Colon (tissue), 2 donors: ENCODE data around the gene AGAP1.

Experiments used
- FAIRE-seq: peaks from 2 replicates; lab custom pipeline; 2012; peaks lifted over from hg19 to GRCh38; lab: Jason Lieb, UNC
- donor health status: control.
- donor health status: control.

The AGAP1 gene

DNA sequence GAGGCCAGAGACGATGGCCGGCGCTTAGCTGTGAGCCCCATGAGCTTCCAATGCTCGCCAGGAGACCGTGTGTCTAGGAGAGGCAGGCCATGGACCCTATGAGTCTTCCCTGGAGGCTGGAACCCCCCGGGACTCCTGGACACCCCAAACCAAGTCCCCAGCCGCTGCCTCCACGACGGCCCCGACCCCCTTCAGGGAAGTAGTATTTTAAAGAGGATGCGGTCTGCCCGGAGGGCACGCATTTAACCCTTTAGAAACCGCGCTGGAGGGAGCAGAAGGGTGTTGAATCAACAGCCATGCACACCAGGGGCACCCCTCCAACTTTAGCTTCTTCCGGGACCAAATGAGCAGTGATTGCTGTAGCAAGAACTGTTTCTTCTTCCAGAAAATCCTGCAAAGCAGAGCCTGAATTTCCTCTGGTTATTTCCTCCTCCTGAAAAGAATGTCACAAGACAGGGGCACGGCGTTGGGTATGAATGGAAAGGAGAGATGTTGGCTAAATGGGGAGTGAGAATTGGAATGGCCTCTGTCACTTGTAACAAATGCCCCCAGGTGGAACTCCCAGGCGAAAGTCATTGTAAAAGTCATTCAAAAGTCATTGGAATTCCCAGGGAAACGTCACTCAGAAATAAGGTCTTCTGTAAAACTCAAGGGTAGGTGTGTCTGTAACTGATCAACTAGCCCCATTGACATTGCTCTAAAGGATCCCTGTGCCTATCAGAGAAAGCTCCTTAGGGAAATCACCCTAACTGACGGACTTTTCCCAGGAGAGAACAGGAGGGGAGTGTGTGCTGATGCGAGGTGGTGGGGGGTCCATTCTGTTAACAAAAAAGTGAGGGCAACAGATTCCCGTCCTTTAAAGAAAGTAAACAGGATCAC lies 680.1 kb downstream of the AGAP1 start:
- FAIRE-seq, result no peak

GRCh38 chr2:236175548-236176150 lies 681.8 kb downstream of the AGAP1 start:
- no peak for FAIRE-seq

DNA sequence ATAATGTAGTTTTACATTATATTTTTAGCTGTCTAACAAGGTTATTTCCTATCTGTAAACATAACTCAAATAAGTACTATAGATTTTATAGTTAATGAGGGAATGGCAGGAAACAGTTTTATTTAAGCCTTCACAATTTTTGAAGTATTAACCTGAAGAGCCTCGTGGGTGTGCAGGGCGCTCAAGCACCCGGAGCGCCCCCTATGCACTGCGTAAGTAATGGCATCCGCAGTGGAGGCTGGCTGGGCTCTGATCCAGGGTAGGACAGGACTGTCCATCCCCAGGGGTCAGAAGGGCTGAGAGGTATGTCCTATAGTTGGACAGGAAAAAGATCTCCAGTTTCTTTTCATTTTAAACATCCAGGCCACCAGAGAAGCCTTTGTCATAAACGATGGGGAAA lies 682.6 kb downstream of the AGAP1 start:
- FAIRE-seq, result no peak

DNA sequence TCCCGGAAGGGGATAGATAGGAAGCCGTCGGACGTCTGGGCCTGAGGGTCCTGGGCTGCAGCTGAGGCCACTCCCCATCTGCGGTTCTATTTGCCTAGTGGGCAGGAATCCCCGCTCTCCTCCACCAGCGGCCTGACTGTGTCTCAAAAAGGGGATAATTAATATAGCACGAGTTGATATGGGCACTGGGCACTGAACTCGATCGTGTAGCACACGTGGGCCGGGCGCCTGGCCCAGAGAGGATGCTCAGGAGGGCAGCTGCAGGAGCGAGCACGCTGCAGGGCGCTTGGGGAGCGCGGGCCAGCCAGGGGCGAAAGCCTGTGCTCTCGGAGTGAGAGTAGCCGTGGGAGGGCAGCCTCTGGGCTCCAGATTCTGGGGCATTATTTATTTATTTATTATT lies 683.1 kb downstream of the AGAP1 start:
- no peak for FAIRE-seq

DNA sequence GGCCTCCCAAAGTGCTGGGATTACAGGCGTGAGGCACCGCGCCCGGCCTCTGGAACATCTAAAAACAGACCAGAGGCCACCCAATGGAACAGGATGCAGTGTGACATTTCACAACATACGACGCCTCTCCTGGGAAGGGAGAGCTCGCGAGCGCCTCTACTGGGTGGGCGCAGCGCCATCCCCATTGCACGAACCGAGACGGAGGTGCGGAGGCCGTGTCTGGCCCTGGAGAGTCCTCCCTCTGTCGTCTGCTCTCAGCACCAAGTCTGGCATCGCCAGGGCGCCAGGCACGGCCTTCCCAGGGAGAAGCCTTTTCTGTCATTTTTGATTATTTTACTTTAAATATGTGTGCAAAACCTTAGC lies 683.7 kb downstream of the AGAP1 start:
- FAIRE-seq, result no peak

GRCh38 chr2:236177967-236178889 lies 684.4 kb downstream of the AGAP1 start:
- FAIRE-seq, result no peak

DNA sequence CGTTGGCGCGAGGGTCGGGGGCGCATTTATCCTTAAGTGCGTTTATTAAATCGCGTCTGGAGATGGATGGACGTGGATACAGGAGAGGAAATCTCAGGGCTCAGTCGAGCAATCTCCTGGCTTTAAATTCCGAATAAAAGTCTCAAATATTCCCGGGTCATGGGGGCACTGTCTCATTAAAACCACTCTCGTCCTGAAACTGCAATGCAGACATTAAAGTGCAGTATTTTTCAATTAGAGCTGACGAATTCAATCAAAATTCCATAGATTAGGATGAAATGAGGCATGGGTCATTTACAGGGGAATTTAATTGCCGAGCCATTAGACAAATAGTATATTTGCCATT lies 685.0 kb downstream of the AGAP1 start:
- no peak for FAIRE-seq

- FAIRE-seq, result no peak
These were observed 685.6 kb downstream of the AGAP1 start for GRCh38 chr2:236179236-236180075.

DNA sequence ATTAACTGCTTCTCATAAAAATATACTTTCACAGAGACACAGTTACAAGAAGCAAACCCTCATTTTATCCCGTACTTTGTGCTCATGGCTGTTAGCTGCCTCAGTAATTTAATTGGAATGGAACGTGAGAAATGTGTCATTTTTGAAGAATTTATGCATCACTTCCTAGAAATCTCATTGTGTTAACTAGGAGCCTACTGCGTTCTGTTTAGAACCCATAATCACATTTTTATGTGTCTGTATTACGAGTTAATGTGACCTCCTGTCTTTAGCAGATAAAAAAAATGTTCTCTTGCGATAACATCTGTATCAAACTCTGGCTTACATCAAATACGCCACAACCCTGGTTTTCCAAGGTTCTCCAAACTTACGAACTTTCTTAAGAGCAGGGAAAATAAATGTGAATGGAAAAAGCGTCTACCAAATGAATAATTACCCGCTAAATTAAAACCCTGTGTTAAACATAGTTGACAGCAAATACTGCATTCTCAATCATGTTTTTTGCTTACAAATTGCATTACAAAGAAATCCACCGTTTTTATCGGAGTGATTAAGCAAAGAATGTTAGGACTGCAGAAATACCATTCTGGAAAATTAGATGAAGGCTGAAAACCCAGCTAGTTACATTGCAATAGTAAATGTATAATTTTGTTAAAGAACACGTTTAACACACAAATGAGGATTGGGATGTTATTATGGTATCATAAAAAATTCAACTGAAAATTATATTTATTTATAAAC lies 686.4 kb downstream of the AGAP1 start:
- no peak for FAIRE-seq

GRCh38 chr2:236180831-236181453 lies 687.1 kb downstream of the AGAP1 start:
- FAIRE-seq, result no peak
